Vagina (tissue), 2 donors: ENCODE data around the gene ASXL2. TPM values are rescaled to one million over a fixed set of nuclear protein-coding genes. Genes with fewer than 3 reads are reported as not detected.

Source experiments
- DNase-seq, 2 donors: peaks; one replicate each; pipeline ENCODE4 v3.0.0-alpha.2; 2017; ENCODE audit errors: extremely low spot score in 2 of 2
- H3K27ac ChIP-seq: fragments of 200-600 bp; sonication (generic); one replicate; pipeline ENCODE4 v1.5.1; 2019
- H3K27me3 ChIP-seq: fragments of 200-600 bp; sonication (generic); one replicate; pipeline ENCODE4 v1.5.1; 2019
- H3K36me3 ChIP-seq, 2 donors: fragments of 200-600 bp; sonication (generic); one replicate each; pipeline ENCODE4 v1.5.1; 2017 to 2019
- H3K4me1 ChIP-seq: fragments of 200-600 bp; sonication (generic); one replicate; pipeline ENCODE4 v1.5.1; 2019
- H3K4me3 ChIP-seq, 2 donors: fragments of 200-600 bp; sonication (generic); 1 replicate in 1 of 2; 2 replicates in 1 of 2; pipeline ENCODE4 v1.5.1; 2016 to 2019
- H3K9me3 ChIP-seq: fragments of 200-600 bp; sonication (generic); one replicate; pipeline ENCODE4 v1.5.1; 2019
- POLR2A ChIP-seq, 2 donors: fragments of 450-650 bp; IDR thresholded peaks; one replicate each; pipeline ENCODE4 v1.6.1; 2017; ENCODE audit warnings: antibody characterized with exemption in 2 of 2, mild to moderate bottlenecking in 2 of 2, moderate library complexity in 2 of 2
- POLR2AphosphoS5 ChIP-seq, 2 donors: sonication (generic); formaldehyde crosslinking; IDR thresholded peaks; one replicate each; pipeline ENCODE4 v1.9.0; 2017; ENCODE audit warnings: antibody characterized with exemption in 2 of 2, mild to moderate bottlenecking in 2 of 2, low read depth in 1 of 2; ENCODE audit not compliant: insufficient read depth in 1 of 2
- intact Hi-C: fragments of 100-400 bp; cut with DNase I; formaldehyde crosslinking; loops from one replicate; pipeline ENCODE4 v1.15.1; 2023
- total RNA-seq: library from RNA; depleted of rRNA; stranded (reverse); fragments of >200 nt; gene quantifications from one replicate; pipeline ENCODE4 v1.2.3, GENCODE V29; 2016
- TF ChIP-seq, protein P1 (sequence below), 3 experiments: fragments of 450-650 bp in 2 of 3; fragments of 200-600 bp in 1 of 3; sonication (generic) in 1 of 3; IDR thresholded peaks; one replicate each; pipeline ENCODE4 v1.5.1; 2017 to 2019; ENCODE audit warnings: antibody characterized with exemption in 3 of 3, mild to moderate bottlenecking in 2 of 3, moderate library complexity in 2 of 3

ASXL2 gene
- total RNA-seq, 1 donor from 2014 or later, result 16.2 TPM

DNA sequence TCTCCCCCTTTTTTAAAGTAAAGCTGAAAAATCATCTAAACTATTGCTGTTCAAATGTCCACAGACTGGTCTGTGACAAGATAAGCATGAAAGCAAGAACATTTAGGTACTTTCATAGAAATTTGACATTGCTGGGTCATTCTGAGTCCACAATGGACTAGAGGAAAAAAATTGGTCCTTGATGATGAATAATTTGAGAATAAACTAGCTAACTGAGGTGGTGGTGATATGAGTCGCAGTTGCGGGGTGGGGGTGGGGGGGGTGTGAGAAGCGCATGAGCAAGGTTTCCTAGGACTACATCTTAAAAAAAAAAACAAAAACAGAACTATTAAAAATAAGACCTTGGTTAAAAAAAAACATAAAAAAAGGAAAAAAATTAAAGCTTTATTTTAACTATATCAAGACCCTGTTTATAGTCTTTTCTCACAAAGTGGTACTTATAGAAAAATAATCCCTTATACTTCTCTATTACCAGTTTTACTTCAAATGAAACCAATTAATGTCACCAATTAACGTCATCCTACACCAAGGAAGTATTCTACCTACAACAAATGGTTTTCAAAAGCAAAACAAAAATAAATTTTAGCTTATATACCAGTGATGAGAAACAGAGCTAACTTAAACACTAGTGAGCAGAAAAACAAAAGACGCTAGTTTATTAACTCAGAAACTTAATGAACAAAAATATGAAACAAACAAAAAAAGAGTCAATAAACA, 88.1 kb downstream of the ASXL2 start:
- no peaks in the 10 kb centered on the region for H3K4me1 ChIP-seq
- TF ChIP-seq POLR2AphosphoS5 (IDR thresholded peaks at IDR 0.05; ENCODE audit: insufficient read depth in 1 of 2, low read depth in 1 of 2), result no peak
- TF ChIP-seq, protein P1, sequence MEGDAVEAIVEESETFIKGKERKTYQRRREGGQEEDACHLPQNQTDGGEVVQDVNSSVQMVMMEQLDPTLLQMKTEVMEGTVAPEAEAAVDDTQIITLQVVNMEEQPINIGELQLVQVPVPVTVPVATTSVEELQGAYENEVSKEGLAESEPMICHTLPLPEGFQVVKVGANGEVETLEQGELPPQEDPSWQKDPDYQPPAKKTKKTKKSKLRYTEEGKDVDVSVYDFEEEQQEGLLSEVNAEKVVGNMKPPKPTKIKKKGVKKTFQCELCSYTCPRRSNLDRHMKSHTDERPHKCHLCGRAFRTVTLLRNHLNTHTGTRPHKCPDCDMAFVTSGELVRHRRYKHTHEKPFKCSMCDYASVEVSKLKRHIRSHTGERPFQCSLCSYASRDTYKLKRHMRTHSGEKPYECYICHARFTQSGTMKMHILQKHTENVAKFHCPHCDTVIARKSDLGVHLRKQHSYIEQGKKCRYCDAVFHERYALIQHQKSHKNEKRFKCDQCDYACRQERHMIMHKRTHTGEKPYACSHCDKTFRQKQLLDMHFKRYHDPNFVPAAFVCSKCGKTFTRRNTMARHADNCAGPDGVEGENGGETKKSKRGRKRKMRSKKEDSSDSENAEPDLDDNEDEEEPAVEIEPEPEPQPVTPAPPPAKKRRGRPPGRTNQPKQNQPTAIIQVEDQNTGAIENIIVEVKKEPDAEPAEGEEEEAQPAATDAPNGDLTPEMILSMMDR (IDR thresholded peaks at IDR 0.05), result no peak
- no peak for TF ChIP-seq POLR2A (IDR thresholded peaks at IDR 0.05)
- no peak for DNase-seq
- H3K27me3 ChIP-seq, result no peaks in the 10 kb centered on the region
- intact Hi-C loops, result no loop called here
- H3K9me3 ChIP-seq, result no peaks in the 10 kb centered on the region
- H3K4me3 ChIP-seq, result no peak overlapping the region
- no peak overlapping the region for H3K27ac ChIP-seq
- H3K36me3 ChIP-seq, result peaks cover 0 to 4% of the 10 kb centered on the region in 2 donors

DNA sequence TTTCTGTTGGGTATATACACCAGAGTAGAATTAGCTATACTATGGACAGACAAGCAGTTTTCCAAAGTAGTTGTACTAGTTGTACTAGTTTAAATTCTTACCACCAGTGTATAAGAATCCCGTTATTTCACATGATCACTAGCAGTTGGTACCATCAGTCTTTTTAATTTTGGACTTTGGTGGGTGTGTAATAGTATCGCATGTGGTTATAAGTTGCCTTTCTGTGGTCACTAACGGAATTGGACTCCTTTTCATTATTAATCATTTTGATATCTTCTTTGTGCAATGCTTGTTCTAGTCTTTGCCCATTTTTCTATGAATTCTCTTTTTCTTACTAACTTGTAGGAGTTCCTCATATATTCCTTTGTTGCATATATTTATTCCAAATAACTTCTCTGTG, 89.8 kb downstream of the ASXL2 start:
- intact Hi-C loops, result no loop called here
- H3K36me3 ChIP-seq, result peaks cover 0 to 4% of the 10 kb centered on the region in 2 donors
- no peaks in the 10 kb centered on the region for H3K27me3 ChIP-seq
- no peaks in the 10 kb centered on the region for H3K4me1 ChIP-seq
- no peak overlapping the region for H3K27ac ChIP-seq
- DNase-seq, result no peak
- H3K4me3 ChIP-seq, result no peak overlapping the region
- H3K9me3 ChIP-seq, result no peaks in the 10 kb centered on the region
- no peak for TF ChIP-seq POLR2A (IDR thresholded peaks at IDR 0.05)
- TF ChIP-seq, protein P1 (IDR thresholded peaks at IDR 0.05), result no peak
- no peak for TF ChIP-seq POLR2AphosphoS5 (IDR thresholded peaks at IDR 0.05; ENCODE audit: insufficient read depth in 1 of 2, low read depth in 1 of 2)

DNA sequence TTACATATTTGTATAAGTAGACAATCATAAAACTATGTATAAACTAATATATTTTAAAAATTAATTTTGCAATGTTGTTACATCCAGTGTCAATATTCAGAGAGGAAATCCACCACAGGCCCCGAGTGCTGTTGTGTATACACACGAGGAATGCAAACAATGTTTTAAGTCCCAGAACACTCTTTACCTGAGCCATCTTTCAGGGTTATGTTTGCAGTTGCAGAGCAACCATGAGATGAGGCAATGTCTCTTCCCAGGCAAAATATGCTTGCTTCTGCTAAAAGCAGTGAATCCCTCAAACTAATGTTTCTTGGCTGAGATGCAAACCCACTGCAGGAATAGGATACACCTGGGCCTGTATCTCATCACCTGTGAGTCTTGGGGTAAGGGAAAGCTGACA, 91.3 kb downstream of the ASXL2 start:
- Histone ChIP-seq H3K27ac (no peak overlapping the region), H3K27me3 (no peaks in the 10 kb centered on the region), H3K36me3 (peaks cover 0 to 4% of the 10 kb centered on the region in 2 donors), H3K4me1 (no peaks in the 10 kb centered on the region), H3K4me3 (no peak overlapping the region), H3K9me3 (no peaks in the 10 kb centered on the region)
- no peak for DNase-seq
- no peak for TF ChIP-seq POLR2A (IDR thresholded peaks at IDR 0.05)
- TF ChIP-seq, protein P1 (IDR thresholded peaks at IDR 0.05), result no peak
- no peak for TF ChIP-seq POLR2AphosphoS5 (IDR thresholded peaks at IDR 0.05; ENCODE audit: insufficient read depth in 1 of 2, low read depth in 1 of 2)
- intact Hi-C loops, result no loop called here

DNA sequence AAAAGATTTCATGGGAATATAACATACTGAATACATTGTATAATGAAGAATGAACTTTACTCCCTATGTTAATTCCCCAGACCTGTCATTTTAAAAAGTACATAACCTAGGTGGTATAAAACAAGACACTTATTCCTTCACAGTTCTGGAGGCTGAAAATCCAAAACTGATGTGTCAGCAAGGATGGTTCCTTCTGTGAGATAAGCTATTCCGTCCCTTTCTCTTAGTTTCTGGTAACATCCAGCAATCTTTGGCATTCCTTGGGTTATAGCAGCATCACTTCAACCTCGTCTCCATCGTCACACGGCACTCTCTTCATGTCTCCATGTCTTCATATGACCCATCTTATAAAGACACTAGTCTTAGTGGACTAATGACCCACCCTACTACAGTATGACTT, 93.9 kb downstream of the ASXL2 start:
- intact Hi-C loops, result no loop called here
- Histone ChIP-seq H3K4me3 (no peak overlapping the region), H3K36me3 (peaks cover 0 to 4% of the 10 kb centered on the region in 2 donors), H3K27ac (no peak overlapping the region), H3K9me3 (no peaks in the 10 kb centered on the region), H3K27me3 (no peaks in the 10 kb centered on the region), H3K4me1 (no peaks in the 10 kb centered on the region)
- DNase-seq, result no peak
- no peak for TF ChIP-seq POLR2AphosphoS5 (IDR thresholded peaks at IDR 0.05; ENCODE audit: insufficient read depth in 1 of 2, low read depth in 1 of 2)
- TF ChIP-seq POLR2A (IDR thresholded peaks at IDR 0.05), result no peak

DNA sequence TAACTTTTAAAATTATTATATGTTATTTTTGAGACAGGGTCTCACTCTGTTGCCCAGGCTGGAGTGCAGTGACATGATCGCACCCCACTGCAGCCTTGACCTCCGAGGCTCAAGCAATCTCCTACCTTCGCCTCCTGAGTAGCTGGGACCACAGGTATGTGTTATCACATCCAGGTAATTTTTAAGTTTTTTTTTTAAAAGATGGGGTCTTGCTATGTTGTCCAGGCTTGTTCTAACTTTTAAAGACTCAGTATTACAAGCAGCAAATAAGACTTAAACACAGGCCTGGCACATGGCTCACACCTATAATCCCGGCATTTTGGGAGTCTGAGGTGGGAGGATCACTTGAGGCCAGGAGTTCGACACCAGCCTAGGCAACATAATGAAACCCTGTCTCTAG, 101.2 kb downstream of the ASXL2 start:
- Histone ChIP-seq H3K27me3 (no peaks in the 10 kb centered on the region), H3K27ac (no peak overlapping the region), H3K4me1 (no peaks in the 10 kb centered on the region), H3K4me3 (no peak overlapping the region), H3K36me3 (no peaks in the 10 kb centered on the region), H3K9me3 (no peaks in the 10 kb centered on the region)
- TF ChIP-seq POLR2A (IDR thresholded peaks at IDR 0.05), result no peak
- TF ChIP-seq, protein P1 (IDR thresholded peaks at IDR 0.05), result no peak
- TF ChIP-seq POLR2AphosphoS5 (IDR thresholded peaks at IDR 0.05; ENCODE audit: insufficient read depth in 1 of 2, low read depth in 1 of 2), result no peak
- intact Hi-C loops, result no loop called here
- DNase-seq, result no peak
